HG03066 (cell line): Measurements from ENCODE around the gene LEPROT.
"Not testable (repeated sequence)": the region's sequence is repeated elsewhere in the genome, so short reads cannot be mapped to it uniquely, and the experiment has no call there.

ENCODE experiments used
- ATAC-seq: cut with Tn5 transposase; IDR thresholded peaks from one replicate; pipeline ENCODE4 v1.9.1; 2021; ENCODE audit warnings: low read depth; ENCODE audit not compliant: unreplicated experiment

LEPROT gene

GRCh38 chr1:65434760-65435159 is 14.3 kb downstream of the LEPROT start:
- no peak for ATAC-seq

GRCh38 chr1:65435987-65436386 is 15.5 kb downstream of the LEPROT start:
- no peak for ATAC-seq

- ATAC-seq: no peak
Measured at GRCh38 chr1:65437616-65438015, 17.1 kb downstream of the LEPROT start.

- no peak for ATAC-seq
Measured at GRCh38 chr1:65440322-65440900, 19.9 kb downstream of the LEPROT start.

- ATAC-seq: no peak
Measured at GRCh38 chr1:65440915-65441314, 20.4 kb downstream of the LEPROT start.

- no peak for ATAC-seq
Measured at GRCh38 chr1:65441464-65441863, 21.0 kb downstream of the LEPROT start.

GRCh38 chr1:65442442-65442841 is 22.0 kb downstream of the LEPROT start:
- ATAC-seq: no peak

- ATAC-seq: no peak
Measured at GRCh38 chr1:65443647-65444046, 23.2 kb downstream of the LEPROT start.

- no peak for ATAC-seq
Measured at GRCh38 chr1:65444128-65444640, 23.7 kb downstream of the LEPROT start.

GRCh38 chr1:65445837-65446236 is 25.4 kb downstream of the LEPROT start:
- no peak for ATAC-seq

GRCh38 chr1:65449214-65449823 is 28.9 kb downstream of the LEPROT start:
- no peak for ATAC-seq

- not testable (repeated sequence) for ATAC-seq
Measured at GRCh38 chr1:65455678-65456077, 35.2 kb downstream of the LEPROT start.

- no peak for ATAC-seq
Measured at GRCh38 chr1:65456481-65456880, 36.0 kb downstream of the LEPROT start.

GRCh38 chr1:65457868-65458267 is 37.4 kb downstream of the LEPROT start:
- no peak for ATAC-seq

GRCh38 chr1:65458730-65459396 is 38.4 kb downstream of the LEPROT start:
- ATAC-seq: no peak

- ATAC-seq: no peak
Measured at GRCh38 chr1:65459397-65459768, 38.9 kb downstream of the LEPROT start.

GRCh38 chr1:65465837-65466236 is 45.4 kb downstream of the LEPROT start:
- not testable (repeated sequence) for ATAC-seq

- ATAC-seq: no peak
Measured at GRCh38 chr1:65467536-65467935, 47.1 kb downstream of the LEPROT start.

GRCh38 chr1:65469126-65469888 is 48.8 kb downstream of the LEPROT start:
- no peak for ATAC-seq

- ATAC-seq: no peak
Measured at GRCh38 chr1:65469889-65470340, 49.4 kb downstream of the LEPROT start.

GRCh38 chr1:65470766-65471165 is 50.3 kb downstream of the LEPROT start:
- no peak for ATAC-seq
